Measurements from ENCODE around the gene TJAP1. TPM values are rescaled to one million over a fixed set of nuclear protein-coding genes. Genes with fewer than 3 reads are reported as not detected.

The TJAP1 gene
- total and polyA plus RNA-seq, 2 of the 8 experiments (the other 6 are each of a cell fraction or from before 2014, with no cell fraction given) = 30.7 to 40.4 TPM

DNA sequence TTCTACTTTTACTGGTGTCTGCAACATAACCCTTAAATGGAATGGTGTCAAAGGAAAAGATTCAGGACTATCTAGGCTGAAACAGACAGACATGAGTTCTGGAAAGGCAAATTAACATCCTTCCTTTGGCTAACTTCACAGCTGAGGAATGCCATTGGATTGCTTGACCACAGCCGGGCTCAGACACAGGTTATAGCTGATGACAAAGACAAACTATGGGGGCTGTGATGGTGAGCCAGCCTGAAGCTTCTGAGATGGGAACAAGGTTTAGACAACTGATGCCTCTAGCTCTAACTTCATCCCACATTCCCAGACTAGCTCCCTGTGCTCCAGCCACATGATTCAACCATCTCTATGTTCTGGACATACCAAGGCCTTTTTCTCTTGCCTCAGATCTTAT, 54.8 kb downstream of the TJAP1 start:
- CTCF ChIA-PET (ENCODE audit: partially characterized antibody) = interaction anchor here (0.6 to 1.7 kb wide), 5 partner anchors 19 to 76 kb away, joined by 3 to 4 read pairs (median 3); no protein-coding TSS in a partner anchor
- POLR2A ChIA-PET (ENCODE audit: partially characterized antibody) = interaction anchor here (0.5 to 5.5 kb wide), 6 partner anchors 11 to 142 kb away, joined by 3 to 69 read pairs (median 4); partner anchors contain the start of genes POLR1C and YIPF3
- H3K36me3 ChIP-seq (ENCODE audit: control insufficient read depth in 2 of 4, insufficient read depth in 4 of 4, low read length in 3 of 4) = peaks cover 29 to 70% (median 60%) of the 10 kb centered on the region in 4 experiments
- WGBS, 2 experiments (ENCODE audit: extremely low coverage in 1 of 2, insufficient coverage in 1 of 2, insufficient read length in 1 of 2, insufficient replicate concordance in 2 of 2, low coverage in 1 of 2, low lambda C conversion rate in 2 of 2, missing lambda C conversion rate in 1 of 2) = 100% methylated on average over 1 of the region's 1 CpG; no CpG with 5 or more reads in 1 of the 2 experiments
- no peaks in the 10 kb centered on the region for H3K4me1 ChIP-seq (replicated peaks in 1 of 4; ENCODE audit: control insufficient read depth in 3 of 4, insufficient read depth in 4 of 4, low read length in 3 of 4)
- H3K4ac ChIP-seq (replicated peaks; ENCODE audit: insufficient read length, low read depth, low read length) = no peak overlapping the region
- no peak overlapping the region for H4K5ac ChIP-seq (ENCODE audit: insufficient read length, low read depth, low read length)
- no peaks in the 10 kb centered on the region for H3K9me3 ChIP-seq (ENCODE audit: insufficient read depth in 2 of 2, low read depth in 1 of 2, low read length in 1 of 2)
- no peak overlapping the region for H3K18ac ChIP-seq (ENCODE audit: extremely low read depth, low read length)
- H3K27me3 ChIP-seq (replicated peaks in 1 of 4; ENCODE audit: control insufficient read depth in 3 of 4, extremely low read depth in 1 of 4, insufficient read depth in 3 of 4, low read length in 3 of 4) = no peaks in the 10 kb centered on the region
- no peak overlapping the region for H3K4me2 ChIP-seq (ENCODE audit: insufficient read depth in 1 of 2, low read depth in 2 of 2, low read length in 2 of 2)
- no peak overlapping the region for H2BK12ac ChIP-seq (ENCODE audit: low read depth, low read length)
- no peak overlapping the region for H3K27ac ChIP-seq (ENCODE audit: low read depth, low read length)
- H4K91ac ChIP-seq (replicated peaks; ENCODE audit: insufficient read length, low read length) = no peak overlapping the region
- H2BK20ac ChIP-seq (ENCODE audit: low read length) = no peak overlapping the region
- DNase-seq (ENCODE audit: low read depth in 1 of 2, low spot score in 2 of 2) (no peak), FAIRE-seq (no peak)
- no peak overlapping the region for H3K23ac ChIP-seq (ENCODE audit: insufficient read length)
- no peak overlapping the region for H2AFZ ChIP-seq (ENCODE audit: low read length)
- H4K20me1 ChIP-seq (replicated peaks in 1 of 2; ENCODE audit: control insufficient read depth in 1 of 2, insufficient read depth in 2 of 2, low read length in 2 of 2) = peaks cover 0 to 2% of the 10 kb centered on the region in 2 experiments
- no peak overlapping the region for H3K9ac ChIP-seq (replicated peaks in 1 of 4; ENCODE audit: extremely low read depth in 1 of 4, low read depth in 3 of 4, low read length in 3 of 4)
- H3K79me2 ChIP-seq (ENCODE audit: control insufficient read depth in 1 of 2, insufficient read depth in 2 of 2, low read length in 2 of 2) = no peaks in the 10 kb centered on the region
- no peak overlapping the region for H2BK5ac ChIP-seq (ENCODE audit: low read depth, low read length)
- TF ChIP-seq, protein P1, sequence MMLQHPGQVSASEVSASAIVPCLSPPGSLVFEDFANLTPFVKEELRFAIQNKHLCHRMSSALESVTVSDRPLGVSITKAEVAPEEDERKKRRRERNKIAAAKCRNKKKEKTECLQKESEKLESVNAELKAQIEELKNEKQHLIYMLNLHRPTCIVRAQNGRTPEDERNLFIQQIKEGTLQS (IDR thresholded peaks at IDR 0.05; ENCODE audit: insufficient read depth, low read depth, low read length) = no peak
- TF ChIP-seq SIN3A (conservative IDR thresholded peaks at IDR 0.05 in 1 of 2, IDR thresholded peaks at IDR 0.05 in 1 of 2; ENCODE audit: low read depth in 1 of 2, low read length in 2 of 2) (no peak), SIRT6 (IDR thresholded peaks at IDR 0.05; ENCODE audit: low read length) (no peak), POLR2A (IDR thresholded peaks at IDR 0.05; ENCODE audit: control extremely low read depth in 1 of 2, low read depth in 2 of 2, low read length in 2 of 2) (no peak), CBX5 (IDR thresholded peaks at IDR 0.05; ENCODE audit: low read depth, low read length) (no peak), EP300 (IDR thresholded peaks at IDR 0.05; ENCODE audit: borderline replicate concordance in 1 of 2, low read depth in 2 of 2, low read length in 2 of 2) (no peak), RXRA (IDR thresholded peaks at IDR 0.05; ENCODE audit: insufficient read depth, low read depth, low read length) (no peak), SRF (IDR thresholded peaks at IDR 0.05; ENCODE audit: low read depth, low read length) (no peak), TCF12 (IDR thresholded peaks at IDR 0.05; ENCODE audit: low read depth, low read length) (no peak), YY1 (IDR thresholded peaks at IDR 0.05; ENCODE audit: low read depth, low read length) (no peak), TBP (IDR thresholded peaks at IDR 0.05; ENCODE audit: low read depth, low read length) (no peak)
- H3K23me2 ChIP-seq (ENCODE audit: low read depth, low read length) = no peaks in the 10 kb centered on the region; the same call in 1 of the 2 replicates
- no peak overlapping the region for H3K56ac ChIP-seq (replicated peaks; ENCODE audit: insufficient read length, low read depth, low read length)
- no peak overlapping the region for H2AK5ac ChIP-seq (ENCODE audit: low read depth, low read length)
- H2BK120ac ChIP-seq (replicated peaks; ENCODE audit: low read depth, low read length) = no peak overlapping the region
- H2BK15ac ChIP-seq (ENCODE audit: low read length) = no peak overlapping the region
- no peak overlapping the region for H3K14ac ChIP-seq (ENCODE audit: insufficient read length)
- no peaks in the 10 kb centered on the region for H3K79me1 ChIP-seq (ENCODE audit: low read depth, low read length)
- H4K8ac ChIP-seq (ENCODE audit: extremely low read depth, insufficient read depth, low read length) = no peak overlapping the region
- H3K4me3 ChIP-seq (ENCODE audit: extremely low read depth in 1 of 4, insufficient read depth in 2 of 4, low read depth in 3 of 4, low read length in 4 of 4) = no peak overlapping the region

Measured in H1 (cell line).